Peyer's patch (tissue), 4 donors: ENCODE measurements around the gene TNFAIP8L2.
"Not testable (repeated sequence)": the region's sequence is repeated elsewhere in the genome, so short reads cannot be mapped to it uniquely, and the experiment has no call there.

ENCODE experiments used
- POLR2A ChIP-seq, 2 donors: fragments of 450-650 bp; IDR thresholded peaks; one replicate each; pipeline ENCODE4 v1.5.1; 2017; ENCODE audit warnings: antibody characterized with exemption in 2 of 2, mild to moderate bottlenecking in 2 of 2, moderate library complexity in 2 of 2
- TF ChIP-seq, protein P1 (sequence below), 6 experiments: fragments of 450-650 bp in 4 of 6; fragments of 200-600 bp in 2 of 6; sonication (generic) in 1 of 6; IDR thresholded peaks; one replicate each; pipeline ENCODE4 v1.5.1; 2017 to 2019; ENCODE audit warnings: antibody characterized with exemption in 6 of 6, mild to moderate bottlenecking in 3 of 6, moderate library complexity in 1 of 6

DNA sequence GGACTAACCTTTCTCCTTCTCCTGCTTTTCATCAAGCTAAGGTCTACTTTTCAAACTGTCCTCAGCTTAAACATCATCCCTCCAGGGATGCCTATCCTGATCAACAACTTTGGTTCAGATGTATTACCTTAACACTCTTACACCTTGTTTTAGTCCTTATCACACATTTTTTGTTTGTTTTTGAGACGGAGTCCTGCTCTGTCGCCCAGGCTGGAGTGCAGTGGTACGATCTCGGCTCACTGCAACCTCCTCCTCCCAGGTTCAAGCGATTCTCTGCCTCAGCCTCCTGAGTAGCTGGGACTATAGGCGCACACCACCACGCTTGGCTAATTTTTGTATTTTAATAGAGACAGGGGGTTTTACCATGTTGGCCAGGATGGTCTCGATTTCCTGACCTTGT, 32.2 kb downstream of the TNFAIP8L2 start:
- not testable (repeated sequence) for TF ChIP-seq POLR2A (IDR thresholded peaks at IDR 0.05)
- TF ChIP-seq, protein P1, sequence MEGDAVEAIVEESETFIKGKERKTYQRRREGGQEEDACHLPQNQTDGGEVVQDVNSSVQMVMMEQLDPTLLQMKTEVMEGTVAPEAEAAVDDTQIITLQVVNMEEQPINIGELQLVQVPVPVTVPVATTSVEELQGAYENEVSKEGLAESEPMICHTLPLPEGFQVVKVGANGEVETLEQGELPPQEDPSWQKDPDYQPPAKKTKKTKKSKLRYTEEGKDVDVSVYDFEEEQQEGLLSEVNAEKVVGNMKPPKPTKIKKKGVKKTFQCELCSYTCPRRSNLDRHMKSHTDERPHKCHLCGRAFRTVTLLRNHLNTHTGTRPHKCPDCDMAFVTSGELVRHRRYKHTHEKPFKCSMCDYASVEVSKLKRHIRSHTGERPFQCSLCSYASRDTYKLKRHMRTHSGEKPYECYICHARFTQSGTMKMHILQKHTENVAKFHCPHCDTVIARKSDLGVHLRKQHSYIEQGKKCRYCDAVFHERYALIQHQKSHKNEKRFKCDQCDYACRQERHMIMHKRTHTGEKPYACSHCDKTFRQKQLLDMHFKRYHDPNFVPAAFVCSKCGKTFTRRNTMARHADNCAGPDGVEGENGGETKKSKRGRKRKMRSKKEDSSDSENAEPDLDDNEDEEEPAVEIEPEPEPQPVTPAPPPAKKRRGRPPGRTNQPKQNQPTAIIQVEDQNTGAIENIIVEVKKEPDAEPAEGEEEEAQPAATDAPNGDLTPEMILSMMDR (IDR thresholded peaks at IDR 0.05) = not testable (repeated sequence)
